Endothelial cell of umbilical vein (primary cell): ENCODE data around the gene TAMALIN. TPM values are rescaled to one million over a fixed set of nuclear protein-coding genes. Genes with fewer than 3 reads are reported as not detected.

Experiments used
- BruUV-seq: library from RNA; stranded (reverse); fragments of 400-500 nt; replicated peaks from 2 replicates; lab custom pipeline; 2021; lab: Mats Ljungman, UMichigan
- CTCF ChIA-PET: fragments of 300-600, 350-600 bp; sonication (Branson Sonifier 250); formaldehyde crosslinking; loops from one replicate; lab custom pipeline; 2021; ENCODE audit warnings: antibody characterized with exemption, inconsistent platforms; lab: Charles Lee
- POLR2A ChIA-PET: fragments of 300-600, 350-600 bp; sonication (Branson Sonifier 250); formaldehyde crosslinking; loops from one replicate; lab custom pipeline; 2021; ENCODE audit warnings: antibody characterized with exemption, inconsistent platforms; lab: Charles Lee
- DNase-seq: peaks from one replicate; pipeline ENCODE4 v3.0.0-alpha.2; 2011; ENCODE audit warnings: low read depth, low spot score
- FAIRE-seq: peaks from 2 replicates; lab custom pipeline; 2011; peaks lifted over from hg19 to GRCh38; lab: Jason Lieb, UNC
- H2AFZ ChIP-seq: 2 replicates; pipeline ENCODE4 v1.6.0; 2012; ENCODE audit warnings: low read depth, low read length, control low read depth, inconsistent platforms
- H3K27ac ChIP-seq: 2 replicates; pipeline ENCODE4 v1.5.1; 2011; ENCODE audit warnings: low read depth, mild to moderate bottlenecking, control low read depth, low read length, moderate library complexity; ENCODE audit not compliant: insufficient read depth
- H3K27me3 ChIP-seq, 2 experiments: 2 replicates each; pipeline versions ENCODE4 v1.6.0 to v1.6.1; 2011; ENCODE audit warnings: low read length in 2 of 2, mixed read lengths in 1 of 2; ENCODE audit not compliant: control insufficient read depth in 2 of 2, insufficient read depth in 2 of 2
- H3K36me3 ChIP-seq, 2 experiments: 2 replicates in 1 of 2; 3 replicates in 1 of 2; pipeline ENCODE4 v1.5.1; 2011; ENCODE audit warnings: low read length in 2 of 2, mild to moderate bottlenecking in 1 of 2, moderate library complexity in 1 of 2; ENCODE audit not compliant: control insufficient read depth in 2 of 2, insufficient read depth in 2 of 2; ENCODE audit errors: extremely low read depth in 1 of 2
- H3K4me1 ChIP-seq: 3 replicates; pipeline ENCODE4 v1.5.1; 2011; ENCODE audit warnings: mild to moderate bottlenecking, low read length; ENCODE audit not compliant: control insufficient read depth, insufficient read depth; ENCODE audit errors: extremely low read depth
- H3K4me2 ChIP-seq: 2 replicates; pipeline ENCODE4 v1.6.1; 2011; ENCODE audit warnings: low read length, control low read depth, mixed read lengths; ENCODE audit not compliant: insufficient read depth
- H3K4me3 ChIP-seq, 3 experiments: fragments of 200-600 bp in 1 of 3; sonication (generic), shearing (Covaris generic) in 1 of 3; replicated peaks in 1 of 3; 2 replicates each; pipeline ENCODE4 v1.5.1; 2011 to 2016; ENCODE audit warnings: control low read depth in 3 of 3, low read length in 3 of 3, mild to moderate bottlenecking in 2 of 3, inconsistent platforms in 1 of 3, low read depth in 1 of 3, moderate library complexity in 1 of 3; ENCODE audit not compliant: insufficient read depth in 1 of 3
- H3K79me2 ChIP-seq: 2 replicates; pipeline ENCODE4 v1.6.0; 2012; ENCODE audit warnings: low read length, inconsistent platforms; ENCODE audit not compliant: control insufficient read depth, insufficient read depth
- H3K9ac ChIP-seq: replicated peaks from 2 replicates; pipeline ENCODE3; 2011; ENCODE audit warnings: low read length, control low read depth; ENCODE audit not compliant: insufficient read depth; ENCODE audit errors: extremely low read depth
- H3K9me1 ChIP-seq: replicated peaks from 3 replicates; pipeline ENCODE4 v1.6.0; 2011; ENCODE audit warnings: mild to moderate bottlenecking, low read length; ENCODE audit not compliant: control insufficient read depth, insufficient read depth; ENCODE audit errors: extremely low read depth
- H3K9me3 ChIP-seq: replicated peaks from 2 replicates; pipeline ENCODE4 v1.5.1; 2012; ENCODE audit warnings: low read length, inconsistent platforms; ENCODE audit not compliant: control insufficient read depth, insufficient read depth
- H4K20me1 ChIP-seq: replicated peaks from 2 replicates; pipeline ENCODE3; 2011; ENCODE audit warnings: mild to moderate bottlenecking, low read length; ENCODE audit not compliant: control insufficient read depth, insufficient read depth; ENCODE audit errors: extremely low read depth
- CTCF ChIP-seq, 2 donors: IDR thresholded peaks; 1 replicate in 1 of 2; 2 replicates in 1 of 2; pipeline ENCODE4 v1.5.1; 2011; ENCODE audit warnings: low read length in 2 of 2, mild to moderate bottlenecking in 2 of 2, moderate library complexity in 2 of 2, control low read depth in 1 of 2, inconsistent platforms in 1 of 2, low read depth in 1 of 2; ENCODE audit not compliant: insufficient read depth in 1 of 2; ENCODE audit errors: extremely low read depth in 1 of 2
- EZH2 ChIP-seq: IDR thresholded peaks from 2 replicates; pipeline ENCODE4 v1.6.1; 2012; ENCODE audit warnings: borderline replicate concordance, low read depth, mild to moderate bottlenecking, moderate library complexity, low read length, inconsistent platforms; ENCODE audit not compliant: severe bottlenecking
- FOS ChIP-seq: IDR thresholded peaks from 2 replicates; pipeline ENCODE4 v1.6.1; 2011; ENCODE audit warnings: mild to moderate bottlenecking, low read length, moderate library complexity, borderline replicate concordance; ENCODE audit not compliant: insufficient read depth
- GATA2 ChIP-seq: IDR thresholded peaks from 2 replicates; pipeline ENCODE4 v1.7.0; 2011; ENCODE audit warnings: low read depth, mild to moderate bottlenecking, moderate library complexity, mixed read lengths, low read length; ENCODE audit not compliant: insufficient read length, insufficient read depth
- JUN ChIP-seq: IDR thresholded peaks from 2 replicates; pipeline ENCODE4 v1.6.1; 2011; ENCODE audit warnings: borderline replicate concordance, low read depth; ENCODE audit not compliant: insufficient read length, insufficient read depth
- MAX ChIP-seq: IDR thresholded peaks from 2 replicates; pipeline ENCODE4 v1.6.1; 2011; ENCODE audit not compliant: insufficient read depth, insufficient read length
- MYC ChIP-seq: IDR thresholded peaks from one replicate; pipeline ENCODE4 v1.6.1; 2011; ENCODE audit warnings: mild to moderate bottlenecking, low read depth, low read length
- POLR2A ChIP-seq: IDR thresholded peaks from 2 replicates; pipeline ENCODE4 v1.6.1; 2012; ENCODE audit warnings: low read depth, mild to moderate bottlenecking, control low read depth, low read length
- POLR2AphosphoS5 ChIP-seq: IDR thresholded peaks from 2 replicates; pipeline ENCODE4 v1.6.1; 2012; ENCODE audit warnings: low read depth, mild to moderate bottlenecking, control low read depth, low read length, moderate library complexity; ENCODE audit not compliant: insufficient read depth
- dilution Hi-C: fragments of 300-500 bp; cut with MboI; formaldehyde crosslinking; loops from one replicate; pipeline ENCODE4 v1.15.0; 2019; ENCODE audit warnings: low sequenced_read_pairs; ENCODE audit not compliant: extremely low pct_ligation_motif_present
- intact Hi-C: fragments of 100-400 bp; cut with micrococcal nuclease; formaldehyde crosslinking; loops from one replicate; pipeline ENCODE4 v1.10.0; 2022
- polyA plus RNA-seq, 4 experiments: library from polyadenylated mRNA; depleted of rRNA in 3 of 4; stranded (reverse) in 3 of 4; unstranded in 1 of 4; fragments of >200 nt; gene quantifications; 2 replicates each; pipeline versions ENCODE4 v1.2.1 to v1.2.3, GENCODE V29; 2011 to 2012; ENCODE audit warnings: missing spikeins in 1 of 4
- total RNA-seq: library from RNA; stranded (reverse); gene quantifications from 2 replicates; pipeline ENCODE4 v1.2.3, GENCODE V29; 2021

Gene TAMALIN
- total and polyA plus RNA-seq, 2 donors (not counting 3 experiments of a cell fraction or from before 2014, with no cell fraction given): 53.3 to 87.5 TPM

GRCh38 chr12:52009081-52009751 is 2.5 kb downstream of the TAMALIN start:
- Histone ChIP-seq H3K9ac (peak overlapping the region; percentile 93), H3K9me1 (no peaks in the 10 kb centered on the region), H4K20me1 (no peaks in the 10 kb centered on the region), H3K27ac (peak overlapping the region; percentile 78), H3K4me3 (peak overlapping the region in 2 of 3 experiments; percentile 72 to 95), H3K4me2 (peak overlapping the region; percentile 68), H2AFZ (no peak overlapping the region), H3K36me3 (peaks cover 29 to 30% of the 10 kb centered on the region in 2 experiments), H3K27me3 (no peaks in the 10 kb centered on the region), H3K79me2 (peaks cover 32% of the 10 kb centered on the region), H3K4me1 (peaks cover 40% of the 10 kb centered on the region), H3K9me3 (no peaks in the 10 kb centered on the region)
- BruUV-seq: no TSS peak
- intact Hi-C loops: no loop called here
- DNase-seq: peak; percentile 46
- CTCF ChIA-PET: interaction anchor here (0.7 to 11.4 kb wide), 6 partner anchors 12 to 117 kb away, joined by 4 to 946 read pairs (median 6); no protein-coding TSS in a partner anchor
- POLR2A ChIA-PET: interaction anchor here (0.6 to 2.3 kb wide), 5 partner anchors 11 to 99 kb away, joined by 4 to 30 read pairs (median 4); no protein-coding TSS in a partner anchor
- dilution Hi-C loops: no loop called here
- no peak for TF ChIP-seq CTCF (IDR thresholded peaks at IDR 0.05; ENCODE audit: extremely low read depth in 1 of 2, insufficient read depth in 1 of 2, low read depth in 1 of 2, low read length in 2 of 2)
- no peak for TF ChIP-seq MYC
- no peak for TF ChIP-seq FOS
- no peak for TF ChIP-seq POLR2A
- TF ChIP-seq POLR2AphosphoS5: no peak
- TF ChIP-seq GATA2: no peak
- no peak for TF ChIP-seq JUN
- TF ChIP-seq EZH2: no peak
- no peak for TF ChIP-seq MAX
- FAIRE-seq: peak; percentile 86
